ENCODE data around the gene KDM5C. TPM values are rescaled to one million over a fixed set of nuclear protein-coding genes. Genes with fewer than 3 reads are reported as not detected.
A peak's percentile ranks its signal among the peaks of the same experiment; 100 is the strongest.

KDM5C gene
- total and polyA plus RNA-seq, 9 of the 15 experiments (the other 6 are each of a cell fraction or from before 2014, with no cell fraction given): 0.62 to 136 (median 52.4) TPM

- Histone ChIP-seq H3K79me2 (ENCODE audit: control insufficient read depth, insufficient read depth, low read length) (no peaks in the 10 kb centered on the region), H3K36me3 (ENCODE audit: control insufficient read depth, insufficient read depth, low read length) (peaks cover 56% of the 10 kb centered on the region), H3K4me3 (no peak overlapping the region), H3K27ac (ENCODE audit: extremely low read depth, low read depth, low read length) (no peak overlapping the region), H3K4me1 (replicated peaks in 1 of 2; ENCODE audit: control insufficient read depth in 2 of 2, insufficient read depth in 2 of 2, low read length in 2 of 2) (peaks cover 0 to 6% of the 10 kb centered on the region in 2 experiments; a peak in 2 of 5 replicates), H3K27me3 (ENCODE audit: control insufficient read depth in 2 of 2, insufficient read depth in 2 of 2, low read length in 2 of 2) (no peaks in the 10 kb centered on the region), H3K9ac (ENCODE audit: insufficient read depth in 1 of 2, low read depth in 2 of 2, low read length in 2 of 2) (no peak overlapping the region), H3K9me1 (ENCODE audit: control insufficient read depth, insufficient read depth, low read length) (no peaks in the 10 kb centered on the region), H4K20me1 (replicated peaks; ENCODE audit: control insufficient read depth, insufficient read depth, low read length) (0 out of 2 replicates have a peak, but pooled peaks cover 7% of the 10 kb centered on the region), H3K9me3 (replicated peaks; ENCODE audit: control insufficient read depth, insufficient read depth, low read depth, low read length) (no peaks in the 10 kb centered on the region), H3K4me2 (ENCODE audit: insufficient read depth, low read length) (no peak overlapping the region), H2AFZ (ENCODE audit: low read depth, low read length) (no peak overlapping the region)
- ChIA-PET CTCF (ENCODE audit: low intra/inter-chr PET ratio) (no interaction called here), POLR2A (no interaction called here)
- intact Hi-C loops (cut with micrococcal nuclease) (no loop called here), in situ Hi-C loops (cut with MboI) (no loop called here)
- FAIRE-seq (no peak), DNase-seq (ENCODE audit: extremely low read depth in 1 of 4, low spot score in 3 of 4) (peak in 1 of 4 experiments; percentile 10), ATAC-seq (no peak)
- BruUV-seq (replicated peaks): no TSS peak
- peak; percentile 55; the same call in 1 of the 2 replicates for TF ChIP-seq POLR2G (IDR thresholded peaks at IDR 0.05; ENCODE audit: low read depth, low read length)
- TF ChIP-seq LARP7 (IDR thresholded peaks at IDR 0.05): no peak
- 100% methylated on average over 1 of the region's 16 CpGs for WGBS (ENCODE audit: insufficient coverage, low coverage, missing lambda C conversion rate)
Observed at GRCh38 chrX:53193093-53193492, 31.9 kb downstream of the KDM5C start.

GRCh38 chrX:53190363-53190960 is 34.5 kb downstream of the KDM5C start:
- in situ Hi-C loops (cut with MboI) (no loop called here), intact Hi-C loops (cut with micrococcal nuclease) (no loop called here)
- BruUV-seq (replicated peaks): TSS peak; percentile 20
- Histone ChIP-seq H3K4me1 (replicated peaks in 1 of 2; ENCODE audit: control insufficient read depth in 2 of 2, insufficient read depth in 2 of 2, low read length in 2 of 2) (peaks cover 0 to 6% of the 10 kb centered on the region in 2 experiments; a peak in 2 of 5 replicates), H3K9ac (ENCODE audit: insufficient read depth in 1 of 2, low read depth in 2 of 2, low read length in 2 of 2) (no peak overlapping the region), H2AFZ (ENCODE audit: low read depth, low read length) (no peak overlapping the region), H3K27me3 (ENCODE audit: control insufficient read depth in 2 of 2, insufficient read depth in 2 of 2, low read length in 2 of 2) (no peaks in the 10 kb centered on the region), H4K20me1 (replicated peaks; ENCODE audit: control insufficient read depth, insufficient read depth, low read length) (0 out of 2 replicates have a peak, but pooled peaks cover 7% of the 10 kb centered on the region), H3K4me3 (no peak overlapping the region), H3K9me3 (replicated peaks; ENCODE audit: control insufficient read depth, insufficient read depth, low read depth, low read length) (no peaks in the 10 kb centered on the region), H3K27ac (ENCODE audit: extremely low read depth, low read depth, low read length) (no peak overlapping the region), H3K9me1 (ENCODE audit: control insufficient read depth, insufficient read depth, low read length) (no peaks in the 10 kb centered on the region), H3K36me3 (ENCODE audit: control insufficient read depth, insufficient read depth, low read length) (peaks cover 30% of the 10 kb centered on the region; the same call in 2 of the 3 replicates), H3K4me2 (ENCODE audit: insufficient read depth, low read length) (no peak overlapping the region), H3K79me2 (ENCODE audit: control insufficient read depth, insufficient read depth, low read length) (no peaks in the 10 kb centered on the region)
- ChIA-PET CTCF (ENCODE audit: low intra/inter-chr PET ratio) (no interaction called here), POLR2A (interaction anchor here (0.8 kb wide), 1 partner anchor 909 kb away, joined by 3 read pairs; no protein-coding TSS in a partner anchor)
- FAIRE-seq (peak; percentile 69), DNase-seq (ENCODE audit: extremely low read depth in 1 of 4, low spot score in 3 of 4) (peak; percentile 40 to 49 (median 42)), ATAC-seq (peak; percentile 82)
- 15% methylated on average over 3 of the region's 6 CpGs for WGBS (ENCODE audit: insufficient coverage, low coverage, missing lambda C conversion rate)
- TF ChIP-seq POLR2B (IDR thresholded peaks at IDR 0.05; ENCODE audit: low read depth, partially characterized antibody): peak; percentile 57
- peak; percentile 46 for TF ChIP-seq CTCFL (IDR thresholded peaks at IDR 0.05; ENCODE audit: borderline replicate concordance, insufficient read depth, low read depth, low read length, poor library complexity, severe bottlenecking)
- no peak for TF ChIP-seq ZBTB7A (IDR thresholded peaks at IDR 0.05; ENCODE audit: borderline replicate concordance, control insufficient read depth, low read depth, low read length)
- no peak for TF ChIP-seq ZBTB8A (IDR thresholded peaks at IDR 0.05; ENCODE audit: partially characterized antibody)
- no peak for TF ChIP-seq ZKSCAN8 (CRISPR knock-in tag; IDR thresholded peaks at IDR 0.05)
- TF ChIP-seq NONO (IDR thresholded peaks at IDR 0.05; ENCODE audit: low read depth in 2 of 2, low read length in 1 of 2): no peak
- TF ChIP-seq TFAP4 (CRISPR knock-in tag; IDR thresholded peaks at IDR 0.05; ENCODE audit: borderline replicate concordance): 0 out of 2 replicates have a peak, but pooled peaks have one; percentile 15
- TF ChIP-seq ZNF511 (CRISPR knock-in tag; IDR thresholded peaks at IDR 0.05): no peak
- no peak for TF ChIP-seq ZKSCAN3 (CRISPR knock-in tag; IDR thresholded peaks at IDR 0.05)
